Astrocyte (in vitro differentiated cells and primary cell): ENCODE measurements around the gene VPS26C.

Experiments
- EZH2 ChIP-seq: IDR thresholded peaks from 2 replicates; pipeline ENCODE4 v1.6.1; 2012; ENCODE audit warnings: mild to moderate bottlenecking, low read length, inconsistent platforms; ENCODE audit not compliant: insufficient read depth
- TF ChIP-seq, protein P1 (sequence below): IDR thresholded peaks from 2 replicates; pipeline ENCODE4 v1.5.1; 2011; ENCODE audit warnings: low read depth, mild to moderate bottlenecking, inconsistent platforms, low read length, moderate library complexity; ENCODE audit not compliant: insufficient read depth

DNA sequence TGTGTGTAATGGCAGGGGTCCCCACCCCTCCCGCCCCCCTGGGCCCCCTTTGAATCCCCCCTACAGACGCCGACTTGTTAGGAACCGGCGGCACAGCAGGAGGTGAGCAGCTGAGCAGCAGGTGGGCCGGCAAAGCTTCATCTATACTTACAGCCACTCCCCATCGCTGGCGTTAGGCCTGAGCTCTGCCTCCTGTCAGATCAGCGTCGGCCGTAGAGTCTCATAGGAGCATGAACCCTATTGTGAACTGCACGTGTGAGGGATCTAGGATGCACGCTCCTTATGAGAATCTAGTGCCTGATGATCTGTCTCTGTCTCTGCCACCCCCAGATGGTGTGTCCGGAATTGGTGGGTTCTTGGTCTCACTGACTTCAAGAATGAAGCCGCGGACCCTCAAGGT lies 14.9 kb upstream of the VPS26C start:
- TF ChIP-seq, protein P1, sequence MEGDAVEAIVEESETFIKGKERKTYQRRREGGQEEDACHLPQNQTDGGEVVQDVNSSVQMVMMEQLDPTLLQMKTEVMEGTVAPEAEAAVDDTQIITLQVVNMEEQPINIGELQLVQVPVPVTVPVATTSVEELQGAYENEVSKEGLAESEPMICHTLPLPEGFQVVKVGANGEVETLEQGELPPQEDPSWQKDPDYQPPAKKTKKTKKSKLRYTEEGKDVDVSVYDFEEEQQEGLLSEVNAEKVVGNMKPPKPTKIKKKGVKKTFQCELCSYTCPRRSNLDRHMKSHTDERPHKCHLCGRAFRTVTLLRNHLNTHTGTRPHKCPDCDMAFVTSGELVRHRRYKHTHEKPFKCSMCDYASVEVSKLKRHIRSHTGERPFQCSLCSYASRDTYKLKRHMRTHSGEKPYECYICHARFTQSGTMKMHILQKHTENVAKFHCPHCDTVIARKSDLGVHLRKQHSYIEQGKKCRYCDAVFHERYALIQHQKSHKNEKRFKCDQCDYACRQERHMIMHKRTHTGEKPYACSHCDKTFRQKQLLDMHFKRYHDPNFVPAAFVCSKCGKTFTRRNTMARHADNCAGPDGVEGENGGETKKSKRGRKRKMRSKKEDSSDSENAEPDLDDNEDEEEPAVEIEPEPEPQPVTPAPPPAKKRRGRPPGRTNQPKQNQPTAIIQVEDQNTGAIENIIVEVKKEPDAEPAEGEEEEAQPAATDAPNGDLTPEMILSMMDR: no peak
- no peak for TF ChIP-seq EZH2
